Stimulated activated CD8-positive, alpha-beta memory T cell treated with anti-CD3 and anti-CD28 coated beads, Interleukin-12 subunit alpha, Interleukin-12 subunit beta, amount 100 ng/mL, for 1 hour (primary cell): ENCODE measurements around the gene DENND4B.

Experiments
- DNase-seq: peaks from one replicate; pipeline ENCODE4 v3.0.0-alpha.2; 2020; ENCODE audit warnings: low read depth

DENND4B gene

DNA sequence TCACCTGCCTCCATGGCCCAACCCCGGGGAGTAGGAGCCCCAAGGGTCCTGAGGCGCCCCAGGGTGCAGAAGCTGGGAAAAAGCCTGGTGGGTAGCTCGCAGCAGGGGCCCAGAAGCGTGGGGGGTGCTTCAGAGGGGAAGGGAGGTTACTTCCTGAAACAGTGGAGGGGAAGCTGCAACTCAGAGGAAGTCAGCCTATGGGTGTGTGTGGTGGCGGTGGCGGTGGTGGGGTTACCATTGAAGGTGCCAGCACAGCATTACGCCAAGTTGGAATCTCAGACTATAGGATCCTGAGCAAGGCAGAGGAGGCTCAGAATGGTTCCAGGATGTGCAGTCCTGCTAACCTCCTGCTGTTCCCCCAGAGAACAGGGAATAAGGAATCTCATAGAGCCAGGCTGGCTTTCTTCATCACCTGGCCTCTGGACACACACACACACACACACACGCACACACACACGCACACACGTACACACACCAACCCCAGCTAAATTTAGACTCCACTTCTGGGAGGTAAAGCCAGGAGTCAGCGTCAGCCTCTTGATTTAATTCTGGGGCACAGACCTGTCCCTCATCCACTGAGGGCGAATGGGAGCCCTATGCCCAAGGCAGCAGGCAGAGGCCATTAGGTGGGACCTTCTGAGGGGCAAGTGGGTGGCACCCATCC lies 1.3 kb downstream of the DENND4B start:
- DNase-seq, result peak; percentile 62

GRCh38 chr1:153944827-153945117 lies 1.7 kb downstream of the DENND4B start:
- no peak for DNase-seq

GRCh38 chr1:153944005-153944826 lies 2.3 kb downstream of the DENND4B start:
- no peak for DNase-seq

- DNase-seq, result no peak
These were observed 3.6 kb downstream of the DENND4B start for GRCh38 chr1:153942766-153943549.

GRCh38 chr1:153941826-153942725 lies 4.4 kb downstream of the DENND4B start:
- no peak for DNase-seq

DNA sequence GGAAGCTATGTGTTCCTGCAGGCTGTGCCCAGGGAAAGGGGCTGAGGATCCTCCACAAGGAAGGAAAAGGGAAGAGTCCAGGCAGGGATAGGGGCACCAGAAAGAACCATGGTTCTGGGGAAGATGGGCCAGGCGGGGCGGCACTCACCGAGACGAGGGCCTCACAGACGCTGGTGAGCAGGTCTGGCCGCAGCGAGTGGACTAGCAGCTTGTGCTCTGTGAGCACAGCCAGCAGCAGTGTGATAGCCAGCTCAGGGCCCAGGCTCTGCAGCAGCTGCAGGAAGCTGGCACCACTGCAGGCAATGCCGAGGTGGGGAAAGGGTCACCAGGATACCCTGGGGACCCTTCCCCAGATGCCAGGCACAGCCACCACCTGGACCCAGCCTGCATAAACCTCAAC lies 5.8 kb downstream of the DENND4B start:
- DNase-seq, result no peak

- DNase-seq, result no peak
These were observed 7.0 kb downstream of the DENND4B start for GRCh38 chr1:153939476-153939875.

GRCh38 chr1:153938996-153939395 lies 7.5 kb downstream of the DENND4B start:
- no peak for DNase-seq

- no peak for DNase-seq
These were observed 9.2 kb downstream of the DENND4B start for GRCh38 chr1:153937331-153937730.

DNA sequence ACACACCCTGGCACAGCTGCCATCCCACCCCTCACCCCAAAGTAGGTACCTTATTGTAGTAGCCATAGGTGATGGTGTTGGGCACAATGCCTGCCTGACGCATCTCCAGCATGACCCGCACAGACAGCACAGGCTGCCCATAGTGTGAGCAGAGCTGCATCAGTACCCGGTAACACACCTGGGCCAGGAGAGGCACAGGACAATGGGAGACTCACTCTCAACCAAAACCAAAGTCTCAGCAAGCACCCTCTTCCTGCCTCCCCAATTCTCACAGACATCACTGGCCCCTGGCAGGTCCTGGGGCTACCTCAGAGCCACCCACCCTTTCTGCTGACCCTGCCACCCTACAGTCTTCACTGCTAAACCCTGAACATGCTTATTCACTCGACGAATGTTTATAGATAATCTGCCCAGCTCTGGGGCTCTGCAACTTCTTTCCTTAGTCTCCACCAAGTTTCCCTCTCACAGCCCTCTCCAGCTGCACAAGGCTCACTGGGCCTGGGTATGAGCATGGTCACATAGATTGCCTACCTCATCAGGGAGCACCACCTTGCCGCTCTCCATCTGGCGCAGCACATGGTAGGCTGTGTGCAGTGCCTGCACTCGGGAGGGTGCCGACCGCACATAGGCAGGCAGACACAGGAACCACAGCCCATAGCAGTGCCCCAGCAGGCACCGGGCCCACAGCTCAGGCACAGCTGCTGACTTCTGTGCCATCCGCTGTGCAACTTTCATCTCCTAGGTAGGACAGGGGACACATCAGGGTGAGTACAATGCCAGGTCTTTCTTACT lies 10.3 kb downstream of the DENND4B start:
- DNase-seq, result no peak

- no peak for DNase-seq
These were observed 11.8 kb downstream of the DENND4B start for GRCh38 chr1:153934746-153935145.

DNA sequence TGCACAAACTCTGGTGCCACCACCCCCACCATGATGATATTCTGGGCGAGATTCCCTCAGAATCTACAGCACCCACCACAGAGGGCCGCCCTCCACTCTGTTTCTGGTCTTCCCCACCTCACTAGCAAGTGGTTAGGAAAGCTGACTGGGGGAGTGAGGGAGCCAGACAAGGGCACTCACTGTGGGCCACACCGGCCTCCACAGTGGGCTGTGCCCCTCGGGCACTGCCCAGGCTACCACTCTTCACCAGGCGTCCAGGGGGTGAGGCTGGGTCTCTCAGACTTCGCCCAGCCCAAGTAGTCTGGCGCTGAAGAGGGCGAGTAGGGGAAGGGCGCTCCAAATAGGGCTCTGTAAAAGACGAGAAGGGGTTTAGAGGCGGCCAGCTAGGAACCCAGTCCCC lies 12.6 kb downstream of the DENND4B start:
- DNase-seq, result no peak

- no peak for DNase-seq
These were observed 13.1 kb downstream of the DENND4B start for GRCh38 chr1:153933430-153933829.

- no peak for DNase-seq
These were observed 14.1 kb downstream of the DENND4B start for GRCh38 chr1:153932156-153933131.

GRCh38 chr1:153929981-153930948 lies 16.3 kb downstream of the DENND4B start:
- no peak for DNase-seq

DNA sequence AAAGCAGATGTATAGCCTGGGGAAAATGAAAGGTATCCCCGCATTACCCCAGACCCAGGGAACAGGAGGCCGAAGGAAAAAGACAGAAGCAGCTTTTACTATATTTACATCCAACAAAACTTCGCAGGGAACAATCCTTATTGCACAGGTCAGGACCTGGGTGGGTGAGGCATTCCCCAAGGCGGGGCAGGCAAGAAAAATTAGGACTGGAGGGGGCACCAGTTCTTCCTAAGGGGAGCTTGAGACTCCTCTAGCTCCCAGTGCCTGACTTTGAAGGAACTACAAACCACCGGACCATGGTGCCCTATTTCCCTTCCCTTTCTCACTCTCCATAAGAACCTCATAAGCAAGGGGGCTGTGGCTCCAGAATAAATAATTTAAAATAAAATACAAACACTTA lies 17.1 kb downstream of the DENND4B start:
- DNase-seq, result no peak

DNA sequence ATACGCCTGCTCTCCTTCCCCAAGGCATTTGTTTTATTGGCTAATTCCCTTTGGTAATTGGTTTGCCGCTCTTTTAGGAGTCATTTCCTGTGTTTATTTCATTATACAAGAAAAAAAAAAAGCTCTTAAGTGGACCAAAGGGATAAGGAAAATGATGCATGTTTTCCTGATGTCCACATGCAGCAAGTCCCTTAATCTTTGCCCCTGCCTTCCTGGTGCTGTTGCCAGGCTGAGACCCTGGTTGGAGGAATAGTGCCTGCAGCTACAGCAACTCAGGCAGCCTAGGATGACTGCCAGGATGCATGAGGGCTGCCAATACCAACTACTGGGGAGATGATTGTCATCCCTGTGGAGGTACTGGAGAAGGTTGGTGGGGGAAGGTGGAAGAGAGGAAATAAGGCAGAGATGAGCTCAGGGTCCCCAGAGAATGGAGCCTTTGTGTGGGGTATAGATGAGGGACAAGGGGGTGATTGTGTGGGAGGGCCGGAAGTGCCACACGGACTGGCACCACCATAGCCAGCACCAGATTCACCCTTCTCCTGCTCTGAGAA lies 17.7 kb downstream of the DENND4B start:
- no peak for DNase-seq

DNA sequence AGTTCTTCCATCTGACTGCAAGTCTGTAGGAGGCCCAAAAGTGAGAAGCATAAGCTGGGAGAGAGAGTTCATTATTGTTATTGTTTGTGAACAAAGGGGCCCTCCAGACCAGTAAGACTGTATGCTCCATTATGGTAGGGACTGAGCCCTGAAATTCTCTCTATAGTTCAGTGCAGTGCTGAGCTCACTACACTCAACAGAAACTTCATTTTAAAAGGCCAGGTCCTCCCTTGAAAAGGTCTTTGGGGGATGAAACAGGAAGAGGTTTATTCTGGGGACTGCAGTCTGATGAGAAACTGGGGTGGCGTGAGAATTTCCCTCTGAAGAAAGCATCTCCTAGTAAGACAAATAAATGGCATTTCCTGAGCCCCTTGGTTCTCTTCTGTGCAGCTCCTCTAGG lies 18.3 kb downstream of the DENND4B start:
- DNase-seq, result no peak
